ENCODE results near the gene TBCK. TPM values are rescaled to one million over a fixed set of nuclear protein-coding genes. Genes with fewer than 3 reads are reported as not detected.

Gene TBCK
- total and polyA plus RNA-seq, 3 donors from 2014 or later: 17.7 to 67.1 (median 66.3) TPM

- 77 to 81% methylated on average over 5 of the region's 5 CpGs for WGBS, 2 donors
- no peaks in the 10 kb centered on the region for H3K4me1 ChIP-seq
- no peaks in the 10 kb centered on the region for H3K9me3 ChIP-seq
- no peaks in the 10 kb centered on the region for H3K27me3 ChIP-seq
- DNase-seq: no peak
- no peak overlapping the region for H3K4me3 ChIP-seq
- intact Hi-C loops (cut with DNase I; ENCODE audit: low total_unique reads): no loop called here
- H3K27ac ChIP-seq: no peak overlapping the region
- H3K36me3 ChIP-seq (ENCODE audit: low read depth, missing control alignments): no peaks in the 10 kb centered on the region
- TF ChIP-seq POLR2A (IDR thresholded peaks at IDR 0.05) (no peak), CTCF (IDR thresholded peaks at IDR 0.05) (no peak)
Observed at GRCh38 chr4:106021737-106022410, 294.1 kb downstream of the TBCK start.

GRCh38 chr4:106019771-106020170 is 296.2 kb downstream of the TBCK start:
- Histone ChIP-seq H3K9me3 (no peaks in the 10 kb centered on the region), H3K4me1 (no peaks in the 10 kb centered on the region), H3K4me3 (no peak overlapping the region), H3K27ac (no peak overlapping the region), H3K36me3 (ENCODE audit: low read depth, missing control alignments) (no peaks in the 10 kb centered on the region), H3K27me3 (no peaks in the 10 kb centered on the region)
- TF ChIP-seq POLR2A (IDR thresholded peaks at IDR 0.05) (no peak), CTCF (IDR thresholded peaks at IDR 0.05) (no peak)
- no peak for DNase-seq
- intact Hi-C loops (cut with DNase I; ENCODE audit: low total_unique reads): no loop called here

GRCh38 chr4:106017975-106018374 is 298.0 kb downstream of the TBCK start:
- no peaks in the 10 kb centered on the region for H3K27me3 ChIP-seq
- H3K4me1 ChIP-seq: no peaks in the 10 kb centered on the region
- H3K4me3 ChIP-seq: no peak overlapping the region
- WGBS, 2 donors: 82 to 83% methylated on average over 5 of the region's 5 CpGs
- no peak for DNase-seq
- intact Hi-C loops (cut with DNase I; ENCODE audit: low total_unique reads): no loop called here
- no peaks in the 10 kb centered on the region for H3K36me3 ChIP-seq (ENCODE audit: low read depth, missing control alignments)
- TF ChIP-seq CTCF (IDR thresholded peaks at IDR 0.05): no peak
- no peak for TF ChIP-seq POLR2A (IDR thresholded peaks at IDR 0.05)
- no peaks in the 10 kb centered on the region for H3K9me3 ChIP-seq
- no peak overlapping the region for H3K27ac ChIP-seq

- H3K27me3 ChIP-seq: no peaks in the 10 kb centered on the region
- no peaks in the 10 kb centered on the region for H3K4me1 ChIP-seq
- H3K4me3 ChIP-seq: no peak overlapping the region
- no peak for TF ChIP-seq POLR2A (IDR thresholded peaks at IDR 0.05)
- TF ChIP-seq CTCF (IDR thresholded peaks at IDR 0.05): no peak
- H3K9me3 ChIP-seq: no peaks in the 10 kb centered on the region
- DNase-seq: no peak
- H3K27ac ChIP-seq: no peak overlapping the region
- WGBS, 2 donors: 97% methylated on average over 1 of the region's 1 CpG
- intact Hi-C loops (cut with DNase I; ENCODE audit: low total_unique reads): no loop called here
- H3K36me3 ChIP-seq (ENCODE audit: low read depth, missing control alignments): no peaks in the 10 kb centered on the region
Observed at GRCh38 chr4:106011387-106011786, 304.6 kb downstream of the TBCK start.

GRCh38 chr4:106010761-106011160 is 305.2 kb downstream of the TBCK start:
- H3K4me1 ChIP-seq: no peaks in the 10 kb centered on the region
- H3K4me3 ChIP-seq: no peak overlapping the region
- H3K27ac ChIP-seq: no peak overlapping the region
- no peak for TF ChIP-seq CTCF (IDR thresholded peaks at IDR 0.05)
- no peaks in the 10 kb centered on the region for H3K27me3 ChIP-seq
- no peak for DNase-seq
- 86 to 88% methylated on average over 2 of the region's 2 CpGs for WGBS, 2 donors
- H3K9me3 ChIP-seq: no peaks in the 10 kb centered on the region
- intact Hi-C loops (cut with DNase I; ENCODE audit: low total_unique reads): no loop called here
- H3K36me3 ChIP-seq (ENCODE audit: low read depth, missing control alignments): no peaks in the 10 kb centered on the region
